Activated CD4-positive, alpha-beta T cell treated with anti-CD3 and anti-CD28 coated beads, Interleukin-2, amount 50 U/mL, for 4 hours (primary cell): ENCODE measurements around the gene A2ML1.
"Not testable (repeated sequence)": the region's sequence is repeated elsewhere in the genome, so short reads cannot be mapped to it uniquely, and the experiment has no call there.

Experiments used
- DNase-seq, 2 experiments: peaks; one replicate each; pipeline ENCODE4 v3.0.0-alpha.2; 2020

A2ML1 gene

GRCh38 chr12:8818526-8818925 is 3.9 kb upstream of the A2ML1 start:
- DNase-seq = no peak

GRCh38 chr12:8819666-8819980 is 2.8 kb upstream of the A2ML1 start:
- DNase-seq = no peak

GRCh38 chr12:8820676-8821407 is 1.6 kb upstream of the A2ML1 start:
- DNase-seq = not testable (repeated sequence)

DNA sequence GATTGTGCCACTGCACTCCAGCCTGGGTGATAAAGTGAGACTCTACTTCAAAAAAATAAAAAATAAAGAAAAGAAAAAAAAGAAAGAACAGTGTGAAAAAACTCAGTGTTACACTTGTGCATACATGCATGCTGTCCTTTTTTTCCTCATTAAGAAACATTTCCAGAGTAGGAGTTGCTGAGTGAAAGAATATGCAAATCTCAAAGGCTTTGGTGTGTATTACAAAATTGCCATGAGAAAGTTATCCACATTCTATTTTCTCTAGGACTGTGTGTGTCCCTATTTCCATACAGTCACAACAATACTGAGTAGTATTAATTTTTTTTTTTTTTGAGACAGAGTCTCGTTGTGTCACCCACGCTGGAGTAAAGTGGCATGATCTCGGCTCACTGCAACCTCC is 830 bp upstream of the A2ML1 start:
- no peak for DNase-seq

GRCh38 chr12:8823565-8824300 is 1.3 kb downstream of the A2ML1 start:
- DNase-seq = no peak

DNA sequence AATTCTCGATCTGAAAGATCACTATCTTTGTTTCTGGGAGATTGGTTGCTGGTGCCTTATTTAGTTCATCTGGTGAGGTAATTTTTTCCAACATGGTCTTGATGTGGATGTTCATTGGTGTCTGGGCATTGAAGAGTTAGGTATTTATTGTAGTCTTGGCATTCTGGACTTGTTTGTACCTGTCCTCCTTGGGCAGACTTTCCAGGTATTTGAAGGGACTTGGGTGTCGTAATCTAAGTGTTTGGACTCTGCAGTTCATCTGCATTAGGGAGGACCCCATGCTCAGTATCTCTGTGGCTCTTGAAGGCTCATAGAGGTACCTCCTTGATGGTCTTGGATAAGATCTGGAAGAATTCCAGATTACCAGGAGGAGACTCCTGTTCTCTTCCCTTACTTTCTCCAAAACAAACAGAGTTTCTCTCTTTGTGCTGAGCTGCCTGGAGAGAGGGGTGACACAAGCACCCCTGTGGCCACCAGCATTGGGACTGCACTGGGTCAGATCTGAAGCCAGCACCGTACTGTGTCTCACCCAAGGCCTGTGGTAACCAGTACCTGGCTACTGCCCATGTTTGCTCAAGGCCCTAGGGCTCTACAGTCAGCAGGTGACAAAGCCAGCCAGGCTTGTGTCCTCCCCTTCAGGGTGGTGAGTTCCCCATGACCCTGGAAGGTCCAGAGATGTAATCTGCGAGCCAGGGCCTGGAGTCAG is 5.3 kb downstream of the A2ML1 start:
- DNase-seq = no peak

DNA sequence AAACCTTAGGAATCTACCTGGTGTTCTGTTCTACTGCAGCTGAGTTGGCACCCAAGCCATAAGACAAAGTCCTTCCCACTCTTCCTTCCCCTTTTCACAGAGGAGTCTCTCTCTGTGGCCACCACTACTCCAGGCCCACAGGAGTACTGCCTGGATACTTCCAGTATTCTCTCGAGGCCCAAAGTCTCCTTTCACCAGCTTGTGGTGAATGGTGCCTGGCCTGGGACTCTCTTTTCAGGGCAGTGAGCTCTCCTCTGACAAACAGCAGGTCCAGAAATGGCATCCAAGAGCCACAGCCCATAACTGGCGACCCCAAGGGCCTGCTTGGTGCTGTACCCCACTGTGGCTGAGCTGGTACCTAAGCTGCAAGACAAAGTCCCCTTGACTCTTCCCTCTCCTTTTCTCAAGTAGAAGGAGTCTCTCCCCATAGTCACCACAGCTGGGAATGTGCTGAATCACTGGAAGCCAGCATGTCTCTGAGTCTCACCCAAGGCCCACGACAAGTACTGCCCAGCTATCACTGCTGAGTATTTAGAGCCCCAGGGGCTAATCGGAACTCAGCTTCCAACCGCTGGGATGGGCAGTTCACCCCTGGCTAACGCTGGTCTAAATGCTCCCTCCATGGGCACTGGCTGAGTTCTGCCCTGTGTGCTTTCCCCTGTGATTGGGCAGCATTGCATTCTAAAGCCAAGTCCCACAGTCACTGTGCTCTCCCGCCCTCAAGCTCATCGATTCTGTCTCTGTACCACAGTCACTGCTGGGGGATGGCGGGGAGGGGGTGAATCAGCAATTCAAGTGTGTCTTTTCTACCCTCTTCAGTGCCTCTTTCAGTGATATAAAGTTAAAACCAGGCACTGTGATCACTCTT is 6.1 kb downstream of the A2ML1 start:
- no peak for DNase-seq

- no peak for DNase-seq
Observed at GRCh38 chr12:8829125-8829518, 6.7 kb downstream of the A2ML1 start.

DNA sequence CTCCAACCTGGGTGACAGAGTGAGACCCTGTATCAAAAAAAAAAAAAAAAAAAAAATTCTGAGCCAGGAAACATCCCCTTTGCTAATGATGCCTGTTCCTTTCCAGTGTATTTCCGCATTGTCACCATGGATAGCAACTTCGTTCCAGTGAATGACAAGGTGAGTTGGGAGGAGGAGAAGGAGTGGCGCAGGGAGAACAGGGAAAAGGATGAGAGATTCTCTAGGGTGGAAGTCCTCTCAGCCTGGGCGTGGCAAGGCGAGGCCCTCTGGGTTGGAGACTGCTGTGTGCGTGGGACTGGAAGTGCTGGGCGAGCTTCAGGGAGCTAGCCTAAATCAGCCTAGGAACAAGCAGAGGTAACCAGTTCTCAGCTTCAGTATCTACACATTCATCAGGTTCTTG is 7.2 kb downstream of the A2ML1 start:
- no peak for DNase-seq

GRCh38 chr12:8831116-8831515 is 8.7 kb downstream of the A2ML1 start:
- DNase-seq = no peak

DNA sequence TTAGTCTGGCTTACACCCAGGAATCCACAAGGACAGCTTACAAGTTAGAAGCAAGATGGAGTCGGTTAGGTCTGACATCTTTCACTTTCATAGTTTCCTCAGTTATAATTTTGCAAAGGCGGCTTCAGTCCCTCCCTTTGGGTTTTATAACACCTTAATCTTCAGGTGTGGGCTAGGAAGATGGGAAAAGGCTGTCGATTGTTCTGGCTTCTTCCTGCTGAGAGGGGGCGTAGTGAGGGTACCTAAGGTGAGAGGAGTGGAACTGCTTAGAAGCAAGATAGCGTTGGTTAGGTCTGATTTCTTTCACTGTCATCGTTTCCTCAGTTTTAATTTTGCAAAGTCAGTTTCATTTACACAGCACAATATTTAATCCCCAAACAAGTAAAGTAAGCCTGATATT is 10.1 kb downstream of the A2ML1 start:
- DNase-seq = no peak

DNA sequence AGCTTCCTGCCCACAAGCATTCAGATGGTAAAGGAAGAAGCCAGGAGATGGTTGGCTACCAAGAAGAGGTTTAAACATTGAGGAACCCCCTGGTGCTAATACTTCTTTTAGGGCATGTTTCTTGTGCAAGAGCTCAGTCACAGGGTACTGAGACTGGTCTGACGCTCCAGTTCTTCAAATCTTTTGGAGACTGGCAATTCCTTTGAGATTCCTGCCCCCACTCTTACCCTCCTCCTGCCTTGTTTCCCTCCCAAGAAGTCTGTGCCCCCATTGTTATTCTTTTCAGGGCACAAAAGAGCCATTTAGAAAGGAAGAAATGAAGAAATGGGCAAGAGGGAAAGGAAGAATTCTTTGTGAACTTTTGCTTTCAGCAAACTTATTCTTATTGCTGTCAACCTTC is 11.8 kb downstream of the A2ML1 start:
- DNase-seq = no peak

GRCh38 chr12:8837291-8837690 is 14.9 kb downstream of the A2ML1 start:
- no peak for DNase-seq

DNA sequence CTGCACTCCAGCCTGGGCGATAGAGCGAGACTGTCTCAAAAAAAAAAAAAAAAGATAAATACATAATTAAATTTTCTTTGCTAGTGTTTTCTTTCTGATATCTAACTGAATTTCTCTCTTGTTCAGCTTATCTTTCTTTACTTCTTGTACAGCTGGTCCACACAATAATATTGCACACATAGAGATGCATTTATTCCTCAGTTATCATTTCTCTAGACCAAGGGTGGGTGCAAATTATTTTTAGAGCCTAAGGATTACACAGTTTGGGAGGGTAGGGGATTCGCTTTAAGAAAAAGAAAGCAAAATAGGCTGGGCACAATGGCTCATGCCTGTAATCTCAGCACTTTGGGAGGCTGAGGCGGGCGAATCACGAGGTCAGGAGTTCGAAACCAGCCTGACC is 17.9 kb downstream of the A2ML1 start:
- no peak for DNase-seq

- no peak for DNase-seq
Observed at GRCh38 chr12:8840938-8841633, 18.7 kb downstream of the A2ML1 start.

DNA sequence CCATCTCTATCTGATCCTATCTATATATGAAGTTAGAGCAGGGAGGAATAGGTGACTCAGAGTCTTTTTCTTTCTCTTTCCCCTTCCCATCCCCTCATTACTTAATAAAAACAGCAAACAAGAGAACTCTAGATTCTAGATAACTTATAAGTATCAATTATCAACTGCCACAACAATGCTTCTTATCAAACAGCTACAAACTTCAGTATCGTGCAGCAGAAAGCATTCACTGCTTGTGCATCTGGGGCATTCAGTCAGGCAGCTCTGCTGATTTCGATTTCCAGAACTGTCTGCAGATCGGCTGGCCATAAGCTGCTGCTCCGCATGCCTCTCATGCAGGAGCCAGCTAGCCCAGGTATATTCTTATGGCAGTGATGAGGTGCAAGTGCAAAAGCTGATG is 19.4 kb downstream of the A2ML1 start:
- no peak for DNase-seq

GRCh38 chr12:8844665-8845064 is 22.2 kb downstream of the A2ML1 start:
- no peak for DNase-seq

GRCh38 chr12:8846305-8846704 is 23.9 kb downstream of the A2ML1 start:
- no peak for DNase-seq

DNA sequence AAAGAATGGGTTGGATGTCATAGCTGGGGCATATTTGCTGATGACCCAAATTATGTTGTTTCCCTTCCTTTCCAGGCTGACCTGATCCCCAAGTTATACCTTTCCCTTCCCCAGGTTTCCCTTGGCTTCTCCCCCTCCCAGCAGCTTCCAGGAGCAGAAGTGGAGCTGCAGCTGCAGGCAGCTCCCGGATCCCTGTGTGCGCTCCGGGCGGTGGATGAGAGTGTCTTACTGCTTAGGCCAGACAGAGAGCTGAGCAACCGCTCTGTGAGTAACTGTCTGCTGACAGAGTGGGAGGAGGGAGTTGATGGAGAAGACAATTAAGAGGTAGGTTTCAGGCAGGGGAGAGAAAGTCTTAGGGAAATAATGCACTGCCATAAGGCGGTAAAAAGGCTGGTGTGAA is 25.0 kb downstream of the A2ML1 start:
- no peak for DNase-seq

GRCh38 chr12:8849876-8850275 is 27.5 kb downstream of the A2ML1 start:
- no peak for DNase-seq

DNA sequence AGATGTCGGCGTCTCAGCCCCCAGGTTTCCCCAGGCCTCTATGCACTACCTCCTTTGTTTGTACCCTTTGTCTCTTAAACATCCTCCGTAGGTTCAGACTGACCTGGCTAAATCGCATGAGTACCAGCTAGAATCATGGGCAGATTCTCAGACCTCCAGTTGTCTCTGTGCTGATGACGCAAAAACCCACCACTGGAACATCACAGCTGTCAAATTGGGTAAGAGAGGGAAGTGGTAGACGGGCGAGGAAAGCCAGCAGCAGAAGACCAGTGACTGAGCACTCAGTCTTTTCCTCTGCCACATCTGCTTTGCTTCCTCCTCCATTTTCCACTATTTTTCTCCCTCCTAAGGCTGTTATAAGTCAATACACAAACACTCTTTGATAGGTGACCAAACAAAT is 29.7 kb downstream of the A2ML1 start:
- no peak for DNase-seq

GRCh38 chr12:8855891-8856290 is 33.5 kb downstream of the A2ML1 start:
- DNase-seq = no peak

DNA sequence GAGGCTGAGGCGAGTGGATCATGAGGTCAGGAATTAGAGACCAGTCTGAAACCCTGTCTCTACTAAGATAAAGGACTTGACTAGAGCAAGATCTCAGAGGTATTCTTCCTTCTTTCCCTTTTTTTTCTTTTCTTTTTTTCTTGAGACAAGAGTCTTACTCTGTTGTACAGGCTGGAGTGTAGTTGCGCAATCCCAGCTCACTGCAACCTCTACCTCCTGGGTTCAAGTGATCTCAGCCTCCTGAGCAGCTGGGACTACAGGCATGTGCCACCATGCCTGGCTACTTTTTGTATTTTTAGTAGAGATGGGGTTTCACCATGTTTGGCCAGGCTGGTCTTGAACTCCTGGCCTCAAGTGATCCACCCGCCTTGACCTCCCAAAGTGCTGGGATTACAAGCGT is 37.0 kb downstream of the A2ML1 start:
- not testable (repeated sequence) for DNase-seq
